ENCODE data around the gene EYA3.

EYA3 gene, protein sequence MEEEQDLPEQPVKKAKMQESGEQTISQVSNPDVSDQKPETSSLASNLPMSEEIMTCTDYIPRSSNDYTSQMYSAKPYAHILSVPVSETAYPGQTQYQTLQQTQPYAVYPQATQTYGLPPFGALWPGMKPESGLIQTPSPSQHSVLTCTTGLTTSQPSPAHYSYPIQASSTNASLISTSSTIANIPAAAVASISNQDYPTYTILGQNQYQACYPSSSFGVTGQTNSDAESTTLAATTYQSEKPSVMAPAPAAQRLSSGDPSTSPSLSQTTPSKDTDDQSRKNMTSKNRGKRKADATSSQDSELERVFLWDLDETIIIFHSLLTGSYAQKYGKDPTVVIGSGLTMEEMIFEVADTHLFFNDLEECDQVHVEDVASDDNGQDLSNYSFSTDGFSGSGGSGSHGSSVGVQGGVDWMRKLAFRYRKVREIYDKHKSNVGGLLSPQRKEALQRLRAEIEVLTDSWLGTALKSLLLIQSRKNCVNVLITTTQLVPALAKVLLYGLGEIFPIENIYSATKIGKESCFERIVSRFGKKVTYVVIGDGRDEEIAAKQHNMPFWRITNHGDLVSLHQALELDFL

DNA sequence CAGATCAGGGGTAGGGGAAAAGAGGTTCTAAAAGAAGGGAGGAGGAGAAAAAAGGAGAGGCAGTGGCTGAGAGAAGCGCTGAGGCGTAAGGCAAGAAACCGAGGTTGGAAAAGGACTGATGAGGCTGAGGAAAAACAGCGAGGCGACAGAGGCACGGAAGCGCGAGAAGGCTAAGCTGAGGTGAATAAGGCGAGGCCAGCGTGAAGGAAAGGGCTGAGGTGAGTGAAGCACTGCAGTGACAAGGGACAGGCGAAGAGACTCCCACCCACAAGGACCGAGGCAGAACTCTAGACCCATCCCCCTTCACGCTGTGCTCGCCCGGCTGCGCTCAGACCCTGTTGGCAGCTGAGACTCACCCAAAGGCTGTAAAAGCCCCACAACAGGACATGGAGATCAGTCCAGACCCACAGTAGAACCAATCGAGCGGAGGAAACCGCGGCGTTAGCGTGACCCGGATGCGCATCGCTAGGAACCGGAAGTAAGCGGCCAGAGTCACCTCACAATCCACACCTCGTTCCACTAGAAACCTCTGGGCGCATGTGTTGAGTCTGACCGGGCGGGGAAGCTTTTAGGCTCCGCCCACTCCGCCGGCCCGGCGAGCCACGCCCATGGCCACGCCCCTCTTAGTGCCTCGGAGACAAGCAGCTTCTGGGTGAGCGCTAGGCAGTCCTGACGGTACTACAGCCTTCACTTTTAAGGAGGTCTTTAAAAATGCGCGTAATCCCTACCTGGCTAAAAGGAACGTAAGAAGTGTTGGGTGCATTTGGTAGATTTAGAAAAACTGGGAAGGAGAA is at the start of gene EYA3:
Gene EYA3 (minus strand): TSS at position 443 of the 794 bp plus-strand sequence. CDS start 30,584 bp downstream, outside the sequence.
- DNase-seq (ENCODE audit: low spot score), result peak; percentile 97

DNA sequence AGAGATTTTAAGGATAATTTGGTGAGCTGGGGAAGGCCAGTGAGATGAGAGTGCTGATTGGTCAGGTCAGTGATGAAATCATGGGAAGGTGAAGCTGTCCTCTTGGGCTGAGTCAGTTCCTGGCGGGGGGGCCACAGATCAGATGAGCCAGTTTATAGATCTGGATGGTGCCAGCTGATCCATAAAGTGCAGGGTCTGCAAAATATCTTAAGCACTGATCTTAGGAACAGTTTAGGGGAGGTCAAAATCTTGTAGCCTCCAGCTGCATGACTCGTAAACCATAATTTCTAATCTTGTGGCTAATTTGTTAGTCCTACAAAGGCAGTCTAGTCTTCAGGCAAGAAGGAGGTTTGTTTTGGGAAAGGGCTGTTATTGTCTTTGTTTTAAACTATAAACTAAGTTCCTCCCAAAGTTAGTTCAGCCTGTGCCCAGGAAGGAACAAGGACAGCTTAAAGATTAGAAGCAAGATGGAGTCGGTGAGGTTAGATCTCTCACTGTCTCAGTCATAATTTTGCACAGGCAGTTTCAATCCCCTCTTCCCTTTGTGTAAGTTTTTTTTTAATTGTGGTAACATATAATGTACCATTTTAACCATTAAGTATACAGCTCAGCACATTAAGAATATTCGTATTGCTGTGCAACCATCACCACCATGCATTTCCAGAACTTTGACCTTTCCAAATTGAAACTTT is 48.7 kb upstream of the EYA3 start:
- DNase-seq (ENCODE audit: low spot score), result no peak

DNA sequence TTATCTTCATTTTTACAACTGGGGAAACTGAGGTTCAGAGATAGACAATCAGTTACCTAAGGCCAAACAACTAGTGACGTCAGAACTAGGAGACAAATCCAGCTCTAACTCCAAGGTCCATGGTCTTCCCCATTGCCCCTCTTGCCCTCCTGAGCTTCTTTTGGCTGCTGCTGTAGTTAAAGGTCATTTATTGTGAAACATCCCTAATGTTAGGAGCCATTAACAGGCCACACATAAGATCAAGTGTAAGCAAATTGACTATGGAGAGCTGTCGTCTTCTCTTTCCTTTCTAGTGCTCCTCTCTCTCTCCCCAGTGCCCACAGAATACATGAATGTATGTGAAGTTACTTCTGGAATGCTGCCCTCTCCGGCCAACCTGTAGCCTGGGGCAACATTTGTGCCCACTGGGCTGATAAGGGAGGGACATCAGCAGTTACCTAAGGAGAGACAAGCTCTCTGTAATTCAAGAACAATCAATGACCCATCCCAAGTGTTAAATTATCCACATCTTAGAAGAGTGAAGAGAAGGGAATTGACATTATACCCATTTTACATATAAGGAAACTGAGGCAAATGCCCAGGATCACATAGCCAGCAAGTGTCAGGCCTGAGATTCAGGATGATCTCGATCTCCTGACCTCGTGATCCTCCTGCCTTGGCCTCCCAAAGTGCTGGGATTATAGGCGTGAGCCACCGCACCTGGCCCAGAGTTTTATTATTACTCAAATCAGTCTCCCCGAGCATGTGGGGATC is 47.9 kb upstream of the EYA3 start:
- no peak for DNase-seq (ENCODE audit: low spot score)

DNA sequence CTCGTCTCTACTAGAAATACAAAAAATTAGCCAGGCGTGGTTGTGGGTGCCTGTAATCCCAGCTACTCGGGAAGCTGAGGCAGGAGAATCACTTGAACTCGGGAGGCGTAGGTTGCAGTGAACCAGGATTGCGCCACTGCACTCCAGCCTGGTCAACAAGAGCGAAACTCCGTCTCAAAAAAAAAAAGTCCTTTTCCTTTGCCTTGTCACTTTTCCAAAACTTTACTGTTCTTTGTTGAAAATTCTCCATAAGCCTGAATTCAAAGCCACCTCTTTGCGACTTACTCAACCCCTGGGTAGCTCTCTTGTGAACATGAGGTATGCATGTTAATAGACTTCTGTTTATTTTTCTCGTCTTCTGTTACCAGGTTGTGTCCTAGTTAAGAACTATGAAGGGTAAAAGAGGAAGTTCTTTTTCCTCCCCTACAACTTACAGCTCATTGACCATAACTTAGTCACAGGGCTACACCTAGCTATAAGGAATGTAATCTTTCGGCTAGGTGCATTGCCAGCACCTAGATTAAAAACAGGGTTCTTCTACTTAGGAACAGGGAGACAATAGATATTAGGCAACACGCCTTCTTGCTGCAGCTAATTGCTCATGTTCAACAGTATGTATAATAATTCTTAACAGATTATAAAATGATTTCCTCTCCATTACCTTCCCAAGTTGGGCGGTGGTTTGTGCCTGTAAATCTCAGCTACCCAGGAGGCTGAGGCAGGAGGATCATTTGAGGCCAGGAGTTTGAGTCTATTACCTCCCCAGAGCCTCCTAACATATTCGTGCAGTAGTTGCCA is 47.2 kb upstream of the EYA3 start:
- DNase-seq (ENCODE audit: low spot score), result no peak

DNA sequence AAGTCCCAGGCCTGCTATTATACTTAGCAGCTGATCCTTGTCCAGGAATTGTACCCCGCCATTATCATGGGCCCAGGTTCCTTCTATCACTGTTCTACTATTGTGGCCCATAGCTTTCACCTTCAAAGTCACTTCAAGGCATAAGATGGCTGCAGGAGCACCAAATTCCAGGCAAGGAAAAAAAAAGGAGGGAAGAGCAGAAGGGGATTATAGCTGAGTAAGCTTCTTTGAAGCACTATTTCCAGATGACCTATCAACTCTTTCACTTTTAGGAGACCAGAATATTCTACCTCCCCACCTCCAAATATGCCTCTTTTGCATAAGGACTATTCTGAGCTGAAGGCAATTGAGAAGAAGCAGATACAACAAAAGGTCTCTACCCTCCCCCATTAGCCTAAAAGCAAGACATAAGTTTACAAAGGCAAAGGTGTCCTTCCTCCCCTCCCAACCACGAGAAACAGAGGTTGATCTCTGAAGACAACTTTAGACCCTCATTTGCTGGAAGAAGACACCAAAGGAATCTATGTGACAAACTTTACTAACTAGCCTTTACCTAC is 46.3 kb upstream of the EYA3 start:
- DNase-seq (ENCODE audit: low spot score), result no peak

DNA sequence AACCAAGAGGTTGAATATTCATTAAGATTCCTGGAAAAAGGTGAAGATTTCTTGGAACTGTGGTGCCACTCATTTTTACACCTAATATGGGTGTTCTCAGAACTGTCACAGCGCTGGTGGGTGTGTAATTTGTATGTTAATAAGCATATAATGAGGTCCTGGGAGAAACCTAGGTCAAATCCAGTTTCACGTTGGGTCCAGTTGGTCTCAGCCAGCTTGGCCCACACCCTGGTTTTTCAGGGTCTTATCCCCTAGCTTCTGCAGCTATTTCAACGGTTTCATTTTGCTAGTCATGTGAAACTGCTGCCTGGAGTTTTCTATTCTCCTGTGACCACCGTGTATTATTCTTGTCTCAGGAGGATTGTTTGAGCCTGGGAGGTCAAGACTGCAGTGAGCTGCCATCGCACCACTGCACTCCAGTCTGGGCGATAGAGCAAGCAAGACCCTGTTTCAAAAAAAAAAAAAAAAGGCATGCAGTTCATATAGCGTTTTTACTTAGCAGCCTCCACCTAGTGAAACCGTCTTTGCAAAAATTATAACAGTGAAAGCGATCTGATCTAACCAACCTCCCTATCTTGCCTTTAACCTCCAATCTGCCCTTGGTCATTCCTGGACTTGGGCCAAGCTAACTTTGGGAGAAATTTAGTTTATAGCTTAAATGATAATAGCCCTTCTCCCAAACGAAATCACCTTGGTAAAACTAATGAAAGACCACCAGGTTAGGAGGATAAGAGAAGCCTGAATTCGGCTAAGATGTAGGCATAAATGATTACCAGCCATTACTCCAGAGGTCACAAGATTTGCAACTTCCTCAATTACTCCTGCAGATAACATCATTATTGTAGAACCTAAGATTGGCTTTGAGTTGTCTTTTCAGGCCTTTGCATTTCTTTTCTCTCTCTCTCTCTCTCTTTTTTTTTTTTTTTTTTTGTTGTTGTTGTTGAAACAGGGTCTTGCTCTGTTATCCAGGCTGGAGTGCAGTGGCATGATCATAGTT is 44.1 kb upstream of the EYA3 start:
- no peak for DNase-seq (ENCODE audit: low spot score)

DNA sequence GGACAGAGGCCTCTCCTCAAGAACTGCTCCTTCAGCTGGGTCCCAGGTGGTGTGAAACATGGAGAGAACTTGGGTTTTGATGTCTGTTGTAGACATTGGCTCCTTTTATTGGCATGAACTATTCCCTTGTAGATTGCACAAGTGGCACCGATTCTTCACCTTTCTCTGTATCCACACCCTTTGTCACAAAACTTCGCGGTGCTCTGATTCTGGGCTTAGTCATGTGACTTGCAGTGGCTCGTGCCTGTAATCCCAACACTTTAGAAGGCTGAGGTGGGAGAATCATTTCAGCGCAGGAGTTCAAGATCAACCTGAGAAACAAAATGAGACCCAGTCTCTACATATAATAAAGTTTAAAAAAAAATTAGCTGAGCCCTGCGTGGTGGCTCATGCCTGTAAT is 42.5 kb upstream of the EYA3 start:
- DNase-seq (ENCODE audit: low spot score), result no peak

DNA sequence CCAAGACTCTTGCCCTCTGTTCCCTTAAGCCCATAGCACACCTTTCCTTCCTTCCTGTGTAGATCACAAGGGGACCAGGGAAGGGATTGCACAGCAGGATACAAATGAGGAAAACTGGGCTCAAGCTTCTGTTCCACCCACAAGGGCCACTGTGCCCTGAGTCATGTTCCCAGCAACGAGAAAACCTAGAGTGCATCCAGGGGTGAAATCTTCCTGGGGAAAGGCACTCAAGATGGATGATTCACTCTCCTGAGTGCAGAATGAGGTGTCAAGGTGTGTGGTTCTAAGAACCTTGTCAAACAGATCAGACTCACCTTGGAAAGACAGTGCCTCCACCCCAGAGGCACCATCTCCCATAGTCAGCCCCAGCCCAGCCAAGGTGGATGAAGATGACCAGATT is 40.7 kb upstream of the EYA3 start:
- DNase-seq (ENCODE audit: low spot score), result no peak

DNA sequence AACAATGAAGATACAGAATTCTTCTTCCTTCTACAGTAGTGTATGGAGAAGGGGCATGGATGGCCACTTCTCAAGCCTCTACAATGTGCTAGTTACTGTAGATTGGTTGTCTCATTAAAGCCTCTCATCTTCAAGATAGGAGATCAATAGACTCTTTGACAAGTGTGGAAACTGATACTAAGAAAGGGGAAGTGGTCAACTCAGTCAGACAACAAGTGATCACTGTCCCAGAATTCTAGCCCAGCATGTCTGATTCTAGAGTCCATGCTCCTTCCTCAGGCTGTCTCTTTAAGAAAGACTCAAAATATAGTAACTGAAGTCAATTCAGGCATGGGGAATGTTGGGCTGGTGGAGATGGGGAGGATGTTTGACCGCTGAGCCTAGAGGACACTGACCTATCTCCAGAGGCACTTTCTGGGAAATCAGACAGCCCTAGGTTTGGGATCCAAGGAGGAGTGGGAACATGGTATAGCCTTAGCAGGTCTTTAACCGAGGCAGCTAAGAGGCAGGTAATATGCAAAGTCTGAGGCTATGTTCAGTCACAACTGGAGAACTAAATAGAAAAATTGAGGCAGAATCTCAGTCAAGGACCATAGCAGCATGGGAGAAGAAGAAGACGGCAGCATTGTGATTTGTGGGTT is 39.3 kb upstream of the EYA3 start:
- peak; percentile 55 for DNase-seq (ENCODE audit: low spot score)

DNA sequence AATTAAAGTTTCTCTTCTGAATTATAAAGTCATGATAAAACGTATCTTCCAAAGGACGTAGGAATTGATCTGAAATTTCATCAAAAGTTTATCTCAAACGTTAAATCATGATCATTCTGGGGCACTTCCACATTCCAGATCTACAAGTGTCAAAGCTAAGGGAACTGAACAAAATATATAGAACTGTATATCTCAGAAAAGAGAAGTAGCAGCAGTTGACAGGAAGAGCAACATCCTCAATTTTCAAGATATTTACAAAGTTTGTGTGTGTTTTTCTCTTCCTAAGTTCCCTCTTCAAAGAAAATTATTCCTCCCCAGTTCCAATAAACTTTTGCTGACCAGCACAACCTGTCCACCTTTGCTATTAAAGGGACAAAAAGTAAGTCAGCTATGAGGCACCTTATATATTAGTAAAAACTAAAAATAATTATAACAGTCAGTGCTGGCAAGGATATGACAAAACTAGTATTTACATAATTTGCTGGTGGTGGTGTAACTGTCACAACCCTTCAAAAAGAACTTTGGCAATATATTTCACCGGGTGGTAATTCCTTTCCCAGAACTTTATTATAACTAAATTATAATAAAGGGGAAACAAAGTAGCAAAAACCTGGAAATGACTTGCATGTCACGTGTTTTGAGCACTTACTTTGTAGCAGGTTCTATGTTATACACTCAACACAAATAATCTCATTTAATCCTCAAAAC is 38.5 kb upstream of the EYA3 start:
- no peak for DNase-seq (ENCODE audit: low spot score)

DNA sequence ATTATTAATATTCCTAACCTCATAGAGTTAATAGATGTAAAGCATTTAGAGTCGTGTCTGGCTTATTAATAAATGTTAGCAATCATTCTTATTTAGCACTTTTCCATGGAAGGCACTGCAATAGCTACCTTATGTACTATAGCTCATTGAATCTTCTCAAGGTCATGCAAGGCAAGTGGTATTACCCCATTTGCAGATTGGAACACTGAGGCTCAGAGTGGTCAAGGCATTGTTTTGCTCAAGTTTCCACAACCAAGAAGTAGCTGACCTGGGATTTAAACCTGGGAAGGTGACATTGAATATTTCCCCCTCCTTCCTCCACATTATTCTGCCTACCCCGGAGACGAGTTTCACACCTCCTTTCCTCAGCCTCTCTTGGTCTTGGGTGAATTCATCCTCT is 37.8 kb upstream of the EYA3 start:
- DNase-seq (ENCODE audit: low spot score), result no peak

DNA sequence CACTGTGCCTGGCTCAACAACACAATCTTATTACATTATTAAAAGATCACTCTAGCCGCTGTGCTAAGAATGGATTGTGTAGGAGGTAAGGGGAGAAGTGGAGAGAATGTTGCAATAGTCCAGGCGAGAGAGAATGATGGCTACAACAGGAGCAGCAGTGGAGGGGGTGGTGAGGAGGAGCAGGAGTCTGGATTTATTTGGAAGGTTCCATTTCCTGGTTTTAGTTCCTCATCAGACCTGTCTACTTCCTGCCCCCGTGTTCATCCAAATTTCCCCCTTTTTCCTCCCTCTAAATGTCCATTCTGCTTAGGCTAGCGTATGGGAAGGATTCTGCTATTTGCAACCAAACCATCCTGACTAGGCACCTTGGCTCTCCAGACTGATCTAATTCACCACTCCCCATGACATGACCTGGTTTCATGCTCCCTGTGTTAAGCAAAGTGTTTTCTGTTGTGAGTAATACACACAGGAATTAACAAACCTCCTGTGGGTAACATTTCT is 35.1 kb upstream of the EYA3 start:
- peak; percentile 40 for DNase-seq (ENCODE audit: low spot score)

DNA sequence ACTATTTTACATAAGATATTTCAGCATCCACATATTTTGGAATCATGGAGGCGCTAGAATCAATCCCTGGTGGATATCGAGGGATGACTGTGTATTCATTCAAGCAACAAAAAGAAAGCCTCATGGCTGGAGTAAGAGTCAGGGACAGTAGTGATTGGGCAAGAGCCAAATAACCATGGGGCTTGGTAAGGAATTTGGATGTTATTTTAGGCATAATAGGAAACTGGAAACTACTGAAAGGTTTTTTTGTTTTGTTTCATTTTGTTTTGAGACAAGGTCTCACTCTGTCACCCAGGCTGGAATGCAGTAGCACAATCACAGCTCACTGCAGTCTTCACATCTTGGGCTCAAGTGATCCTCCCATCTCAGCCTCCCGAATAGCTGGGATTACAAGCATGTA is 33.8 kb upstream of the EYA3 start:
- no peak for DNase-seq (ENCODE audit: low spot score)

DNA sequence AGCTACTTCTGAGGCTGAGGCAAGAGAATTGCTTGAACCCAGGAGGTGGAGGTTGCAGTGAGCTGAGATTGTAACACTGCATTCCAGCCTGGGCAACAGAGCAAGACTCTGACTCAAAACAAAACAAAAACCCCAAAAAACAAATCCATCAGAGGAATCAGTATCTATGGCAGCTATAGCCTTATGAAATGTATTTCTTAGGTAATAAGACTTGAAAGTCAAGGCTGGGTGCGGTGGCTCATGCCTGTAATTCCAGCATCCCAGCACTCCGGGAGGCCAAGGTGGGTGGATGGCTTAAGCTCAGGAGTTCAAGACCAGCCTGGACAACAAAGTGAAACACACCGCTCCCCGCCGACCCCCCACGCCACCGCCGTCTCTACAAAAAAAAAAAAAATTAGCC is 31.1 kb upstream of the EYA3 start:
- no peak for DNase-seq (ENCODE audit: low spot score)

DNA sequence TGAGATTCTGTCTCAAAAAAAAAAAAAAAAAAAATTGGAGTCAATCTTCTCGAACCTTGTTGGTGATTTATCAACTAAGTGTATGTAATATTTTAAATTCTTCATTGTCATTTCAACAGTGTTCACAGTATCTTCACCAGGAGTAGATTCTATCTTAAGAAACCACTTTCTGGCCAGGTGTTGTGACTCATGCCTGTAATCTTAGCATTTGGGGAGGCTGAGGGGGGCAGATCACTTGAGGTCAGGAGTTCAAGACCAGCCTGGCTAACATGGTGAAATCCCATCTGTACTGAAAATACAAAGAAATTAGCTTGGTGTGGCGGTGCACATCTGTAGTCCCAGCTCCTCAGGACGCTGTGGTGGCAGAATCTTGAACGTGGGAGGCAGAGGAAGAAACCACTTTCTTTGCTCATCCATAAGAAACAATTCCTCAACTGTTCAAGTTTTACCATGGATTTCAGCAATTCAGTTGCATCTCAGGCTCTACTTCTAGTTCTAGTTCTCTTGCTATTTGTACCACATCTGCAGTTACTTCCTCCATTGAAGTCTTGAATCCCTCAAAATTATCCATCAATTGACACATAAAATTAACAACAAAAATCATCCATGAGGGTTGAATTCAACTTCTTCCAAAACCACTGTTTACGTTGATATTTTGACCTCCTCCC is 30.4 kb upstream of the EYA3 start:
- no peak for DNase-seq (ENCODE audit: low spot score)

DNA sequence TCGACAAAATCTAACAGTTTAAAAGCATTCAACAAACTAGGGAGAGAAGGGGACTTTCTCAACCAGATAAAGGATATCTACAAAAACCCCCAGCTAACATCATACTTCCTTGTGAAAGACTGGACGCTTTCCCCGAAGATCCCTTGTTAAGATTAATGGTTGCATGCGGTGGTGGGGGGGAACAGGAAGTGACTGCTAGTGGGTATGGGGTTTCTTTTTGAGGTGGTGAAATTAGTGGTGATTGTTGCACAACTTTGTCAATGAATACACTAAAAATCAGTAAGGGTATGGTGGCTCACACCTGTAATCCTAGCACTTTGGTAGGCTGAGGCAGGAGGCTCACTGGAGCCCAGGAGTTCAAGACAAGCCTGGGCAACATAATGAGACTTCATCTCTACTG is 26.9 kb upstream of the EYA3 start:
- DNase-seq (ENCODE audit: low spot score), result no peak

DNA sequence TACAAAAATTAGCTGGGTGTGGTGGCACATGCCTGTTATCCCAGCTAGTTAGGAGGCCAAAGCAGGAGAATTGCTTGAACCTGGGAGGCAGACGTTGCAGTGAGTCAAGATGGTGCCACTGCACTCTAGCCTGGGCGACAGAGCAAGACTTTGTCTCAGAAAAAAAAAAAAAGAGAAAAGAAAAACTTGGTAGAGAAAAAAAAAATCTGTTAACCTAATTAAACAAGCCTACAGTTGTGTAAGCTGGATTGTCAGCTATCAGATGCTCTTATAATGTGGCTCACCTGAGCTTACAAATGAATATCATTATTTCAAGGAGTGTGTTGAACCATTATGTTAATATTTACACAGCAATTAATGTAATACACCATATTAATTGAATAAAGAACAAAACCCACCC is 26.4 kb upstream of the EYA3 start:
- no peak for DNase-seq (ENCODE audit: low spot score)

DNA sequence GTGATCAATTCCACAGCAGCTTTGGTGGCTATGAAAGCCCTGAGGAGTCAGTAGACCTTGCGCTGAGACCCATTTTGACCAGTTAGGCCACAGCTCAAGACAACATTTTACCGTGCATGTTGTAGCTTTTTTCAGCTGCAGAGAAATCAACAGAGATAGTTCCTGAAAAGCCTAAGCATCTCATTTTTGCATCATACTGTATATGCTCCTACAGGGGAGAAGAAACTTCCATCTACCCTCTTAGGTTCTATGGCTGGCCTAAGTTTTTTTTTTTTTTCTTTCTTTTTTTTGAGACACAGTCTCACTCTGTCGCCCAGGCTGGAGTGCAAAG is 24.8 kb upstream of the EYA3 start:
- DNase-seq (ENCODE audit: low spot score), result no peak
